SKM-1 (cell line): ENCODE results near the gene USF2.

ENCODE experiments used
- DNase-seq: peaks from one replicate; lab custom pipeline; 2025; ENCODE audit not compliant: unreplicated experiment; lab: John Stamatoyannopoulos, UW

Gene USF2

GRCh38 chr19:35265126-35265899, 3.4 kb upstream of the USF2 start:
- DNase-seq: no peak

- no peak for DNase-seq
Measured at GRCh38 chr19:35265900-35266519, 2.8 kb upstream of the USF2 start.

- no peak for DNase-seq
Measured at GRCh38 chr19:35266520-35267352, 2.0 kb upstream of the USF2 start.

GRCh38 chr19:35267353-35267817, 1.4 kb upstream of the USF2 start:
- DNase-seq: no peak

GRCh38 chr19:35267818-35268535, 785 bp upstream of the USF2 start:
- peak; percentile 25 for DNase-seq

GRCh38 chr19:35269438-35270117, 816 bp downstream of the USF2 start:
- DNase-seq: peak; percentile 75

GRCh38 chr19:35270381-35270811, 1.6 kb downstream of the USF2 start:
- no peak for DNase-seq

GRCh38 chr19:35271546-35271945, 2.8 kb downstream of the USF2 start:
- no peak for DNase-seq

GRCh38 chr19:35272122-35272719, 3.5 kb downstream of the USF2 start:
- no peak for DNase-seq

GRCh38 chr19:35272954-35273649, 4.3 kb downstream of the USF2 start:
- DNase-seq: no peak

GRCh38 chr19:35273686-35274259, 5.0 kb downstream of the USF2 start:
- no peak for DNase-seq

- no peak for DNase-seq
Measured at GRCh38 chr19:35274323-35274722, 5.6 kb downstream of the USF2 start.

GRCh38 chr19:35276706-35277281, 8.0 kb downstream of the USF2 start:
- DNase-seq: no peak

GRCh38 chr19:35278578-35279284, 10.0 kb downstream of the USF2 start:
- DNase-seq: no peak

GRCh38 chr19:35279374-35279773, 10.6 kb downstream of the USF2 start:
- DNase-seq: no peak

GRCh38 chr19:35279985-35280821, 11.4 kb downstream of the USF2 start:
- DNase-seq: no peak

- no peak for DNase-seq
Measured at GRCh38 chr19:35281303-35281702, 12.5 kb downstream of the USF2 start.
